Sigmoid colon (tissue), 4 donors: ENCODE measurements around the gene DTD2.

ENCODE experiments used
- EP300 ChIP-seq, 4 donors: sonication (generic); formaldehyde crosslinking; IDR thresholded peaks; one replicate each; pipeline ENCODE4 v1.6.1; 2017; ENCODE audit warnings: antibody characterized with exemption in 4 of 4
- POLR2A ChIP-seq, 2 donors: fragments of 450-650 bp; IDR thresholded peaks; one replicate each; pipeline ENCODE4 v1.6.1; 2016; ENCODE audit warnings: antibody characterized with exemption in 2 of 2, mild to moderate bottlenecking in 2 of 2, moderate library complexity in 2 of 2
- POLR2AphosphoS5 ChIP-seq, 4 donors: sonication (generic); formaldehyde crosslinking; IDR thresholded peaks; one replicate each; pipeline ENCODE4 v1.6.1; 2017; ENCODE audit warnings: antibody characterized with exemption in 4 of 4
- TF ChIP-seq, protein P1 (sequence below), 4 experiments: fragments of 450-650 bp in 3 of 4; fragments of 200-600 bp in 1 of 4; IDR thresholded peaks; one replicate each; pipeline ENCODE4 v1.5.1; 2016 to 2019; ENCODE audit warnings: antibody characterized with exemption in 4 of 4, mild to moderate bottlenecking in 3 of 4, moderate library complexity in 2 of 4

DNA sequence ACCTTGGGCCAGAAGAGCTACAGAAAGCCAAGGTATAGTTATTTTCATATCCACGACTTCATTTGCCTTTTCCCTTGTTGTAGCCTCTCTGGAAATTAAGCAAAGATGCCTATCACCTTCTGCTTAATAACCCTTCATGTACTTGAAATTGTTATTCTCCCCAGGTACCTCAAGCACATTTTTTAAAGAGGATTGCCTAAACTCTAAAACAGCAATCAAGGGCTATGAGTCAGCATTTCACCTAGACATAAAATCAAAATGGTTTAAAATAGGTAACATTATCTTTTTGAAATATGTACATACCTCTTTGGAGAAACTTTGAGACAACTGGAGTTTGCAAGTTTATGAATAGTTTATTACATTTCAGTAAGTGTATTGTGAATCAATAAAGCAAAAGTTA lies 11.6 kb downstream of the DTD2 start:
- TF ChIP-seq, protein P1, sequence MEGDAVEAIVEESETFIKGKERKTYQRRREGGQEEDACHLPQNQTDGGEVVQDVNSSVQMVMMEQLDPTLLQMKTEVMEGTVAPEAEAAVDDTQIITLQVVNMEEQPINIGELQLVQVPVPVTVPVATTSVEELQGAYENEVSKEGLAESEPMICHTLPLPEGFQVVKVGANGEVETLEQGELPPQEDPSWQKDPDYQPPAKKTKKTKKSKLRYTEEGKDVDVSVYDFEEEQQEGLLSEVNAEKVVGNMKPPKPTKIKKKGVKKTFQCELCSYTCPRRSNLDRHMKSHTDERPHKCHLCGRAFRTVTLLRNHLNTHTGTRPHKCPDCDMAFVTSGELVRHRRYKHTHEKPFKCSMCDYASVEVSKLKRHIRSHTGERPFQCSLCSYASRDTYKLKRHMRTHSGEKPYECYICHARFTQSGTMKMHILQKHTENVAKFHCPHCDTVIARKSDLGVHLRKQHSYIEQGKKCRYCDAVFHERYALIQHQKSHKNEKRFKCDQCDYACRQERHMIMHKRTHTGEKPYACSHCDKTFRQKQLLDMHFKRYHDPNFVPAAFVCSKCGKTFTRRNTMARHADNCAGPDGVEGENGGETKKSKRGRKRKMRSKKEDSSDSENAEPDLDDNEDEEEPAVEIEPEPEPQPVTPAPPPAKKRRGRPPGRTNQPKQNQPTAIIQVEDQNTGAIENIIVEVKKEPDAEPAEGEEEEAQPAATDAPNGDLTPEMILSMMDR (IDR thresholded peaks at IDR 0.05): no peak
- TF ChIP-seq POLR2AphosphoS5 (IDR thresholded peaks at IDR 0.05): no peak
- TF ChIP-seq EP300 (IDR thresholded peaks at IDR 0.05): no peak
- no peak for TF ChIP-seq POLR2A (IDR thresholded peaks at IDR 0.05)
